Neural cell (in vitro differentiated cells): Measurements from ENCODE around the gene MAML2.

Experiments used
- EZH2 ChIP-seq: fragments of 200-600, 300-800 bp; shearing (Covaris generic), sonication (generic); IDR thresholded peaks from 2 replicates; pipeline ENCODE4 v1.6.1; 2014; ENCODE audit warnings: antibody characterized with exemption, low read length, borderline replicate concordance, mild to moderate bottlenecking; ENCODE audit not compliant: insufficient read depth, poor library complexity, severe bottlenecking
- MXI1 ChIP-seq: fragments of 450-650 bp; conservative IDR thresholded peaks from 2 replicates; pipeline ENCODE4 v1.6.1; 2014; ENCODE audit warnings: antibody characterized with exemption, mild to moderate bottlenecking; ENCODE audit not compliant: poor library complexity, severe bottlenecking
- POLR2AphosphoS5 ChIP-seq: IDR thresholded peaks from 2 replicates; pipeline ENCODE4 v1.6.1; 2012
- RAD21 ChIP-seq: fragments of 450-650 bp; conservative IDR thresholded peaks from 2 replicates; pipeline ENCODE4 v1.6.1; 2014; ENCODE audit warnings: antibody characterized with exemption, mild to moderate bottlenecking, moderate library complexity
- TF ChIP-seq, protein P1 (sequence below): fragments of 450-650 bp; IDR thresholded peaks from 2 replicates; pipeline ENCODE4 v1.5.1; 2014; ENCODE audit warnings: antibody characterized with exemption, mild to moderate bottlenecking, moderate library complexity; ENCODE audit not compliant: poor library complexity, severe bottlenecking
- TF ChIP-seq, protein P2 (sequence below): IDR thresholded peaks from 2 replicates; pipeline ENCODE4 v1.6.1; 2012; ENCODE audit warnings: borderline replicate concordance

GRCh38 chr11:96116376-96116775 is 226.6 kb downstream of the MAML2 start:
- TF ChIP-seq, protein P1, sequence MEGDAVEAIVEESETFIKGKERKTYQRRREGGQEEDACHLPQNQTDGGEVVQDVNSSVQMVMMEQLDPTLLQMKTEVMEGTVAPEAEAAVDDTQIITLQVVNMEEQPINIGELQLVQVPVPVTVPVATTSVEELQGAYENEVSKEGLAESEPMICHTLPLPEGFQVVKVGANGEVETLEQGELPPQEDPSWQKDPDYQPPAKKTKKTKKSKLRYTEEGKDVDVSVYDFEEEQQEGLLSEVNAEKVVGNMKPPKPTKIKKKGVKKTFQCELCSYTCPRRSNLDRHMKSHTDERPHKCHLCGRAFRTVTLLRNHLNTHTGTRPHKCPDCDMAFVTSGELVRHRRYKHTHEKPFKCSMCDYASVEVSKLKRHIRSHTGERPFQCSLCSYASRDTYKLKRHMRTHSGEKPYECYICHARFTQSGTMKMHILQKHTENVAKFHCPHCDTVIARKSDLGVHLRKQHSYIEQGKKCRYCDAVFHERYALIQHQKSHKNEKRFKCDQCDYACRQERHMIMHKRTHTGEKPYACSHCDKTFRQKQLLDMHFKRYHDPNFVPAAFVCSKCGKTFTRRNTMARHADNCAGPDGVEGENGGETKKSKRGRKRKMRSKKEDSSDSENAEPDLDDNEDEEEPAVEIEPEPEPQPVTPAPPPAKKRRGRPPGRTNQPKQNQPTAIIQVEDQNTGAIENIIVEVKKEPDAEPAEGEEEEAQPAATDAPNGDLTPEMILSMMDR, result no peak
- TF ChIP-seq RAD21 (no peak), EZH2 (no peak), POLR2AphosphoS5 (no peak), MXI1 (no peak)
- TF ChIP-seq, protein P2, sequence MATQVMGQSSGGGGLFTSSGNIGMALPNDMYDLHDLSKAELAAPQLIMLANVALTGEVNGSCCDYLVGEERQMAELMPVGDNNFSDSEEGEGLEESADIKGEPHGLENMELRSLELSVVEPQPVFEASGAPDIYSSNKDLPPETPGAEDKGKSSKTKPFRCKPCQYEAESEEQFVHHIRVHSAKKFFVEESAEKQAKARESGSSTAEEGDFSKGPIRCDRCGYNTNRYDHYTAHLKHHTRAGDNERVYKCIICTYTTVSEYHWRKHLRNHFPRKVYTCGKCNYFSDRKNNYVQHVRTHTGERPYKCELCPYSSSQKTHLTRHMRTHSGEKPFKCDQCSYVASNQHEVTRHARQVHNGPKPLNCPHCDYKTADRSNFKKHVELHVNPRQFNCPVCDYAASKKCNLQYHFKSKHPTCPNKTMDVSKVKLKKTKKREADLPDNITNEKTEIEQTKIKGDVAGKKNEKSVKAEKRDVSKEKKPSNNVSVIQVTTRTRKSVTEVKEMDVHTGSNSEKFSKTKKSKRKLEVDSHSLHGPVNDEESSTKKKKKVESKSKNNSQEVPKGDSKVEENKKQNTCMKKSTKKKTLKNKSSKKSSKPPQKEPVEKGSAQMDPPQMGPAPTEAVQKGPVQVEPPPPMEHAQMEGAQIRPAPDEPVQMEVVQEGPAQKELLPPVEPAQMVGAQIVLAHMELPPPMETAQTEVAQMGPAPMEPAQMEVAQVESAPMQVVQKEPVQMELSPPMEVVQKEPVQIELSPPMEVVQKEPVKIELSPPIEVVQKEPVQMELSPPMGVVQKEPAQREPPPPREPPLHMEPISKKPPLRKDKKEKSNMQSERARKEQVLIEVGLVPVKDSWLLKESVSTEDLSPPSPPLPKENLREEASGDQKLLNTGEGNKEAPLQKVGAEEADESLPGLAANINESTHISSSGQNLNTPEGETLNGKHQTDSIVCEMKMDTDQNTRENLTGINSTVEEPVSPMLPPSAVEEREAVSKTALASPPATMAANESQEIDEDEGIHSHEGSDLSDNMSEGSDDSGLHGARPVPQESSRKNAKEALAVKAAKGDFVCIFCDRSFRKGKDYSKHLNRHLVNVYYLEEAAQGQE, result no peak
